ENCODE data around the gene SHISA5.

DNA sequence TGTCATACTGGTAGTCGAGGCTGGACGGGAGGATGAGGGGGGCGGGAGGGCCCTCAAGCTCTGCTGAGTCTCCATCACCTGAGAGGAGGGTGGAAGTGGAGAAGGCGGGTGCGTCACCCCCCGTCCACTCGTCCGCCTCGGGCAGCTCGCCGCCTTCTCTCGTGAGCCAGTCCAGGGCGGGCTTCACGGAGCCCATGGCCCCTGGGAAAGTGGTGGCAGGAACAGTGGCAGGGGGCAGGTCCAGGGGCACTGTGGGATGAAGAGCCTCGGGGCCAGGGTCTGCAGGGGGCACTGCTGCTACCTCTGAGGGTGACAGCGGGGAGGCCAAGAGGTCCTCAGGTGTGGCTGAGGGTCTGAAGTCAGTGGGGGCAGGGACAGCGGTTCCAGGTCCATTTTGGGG, 84.4 kb downstream of the SHISA5 start:
- TF ChIP-seq, protein P1, sequence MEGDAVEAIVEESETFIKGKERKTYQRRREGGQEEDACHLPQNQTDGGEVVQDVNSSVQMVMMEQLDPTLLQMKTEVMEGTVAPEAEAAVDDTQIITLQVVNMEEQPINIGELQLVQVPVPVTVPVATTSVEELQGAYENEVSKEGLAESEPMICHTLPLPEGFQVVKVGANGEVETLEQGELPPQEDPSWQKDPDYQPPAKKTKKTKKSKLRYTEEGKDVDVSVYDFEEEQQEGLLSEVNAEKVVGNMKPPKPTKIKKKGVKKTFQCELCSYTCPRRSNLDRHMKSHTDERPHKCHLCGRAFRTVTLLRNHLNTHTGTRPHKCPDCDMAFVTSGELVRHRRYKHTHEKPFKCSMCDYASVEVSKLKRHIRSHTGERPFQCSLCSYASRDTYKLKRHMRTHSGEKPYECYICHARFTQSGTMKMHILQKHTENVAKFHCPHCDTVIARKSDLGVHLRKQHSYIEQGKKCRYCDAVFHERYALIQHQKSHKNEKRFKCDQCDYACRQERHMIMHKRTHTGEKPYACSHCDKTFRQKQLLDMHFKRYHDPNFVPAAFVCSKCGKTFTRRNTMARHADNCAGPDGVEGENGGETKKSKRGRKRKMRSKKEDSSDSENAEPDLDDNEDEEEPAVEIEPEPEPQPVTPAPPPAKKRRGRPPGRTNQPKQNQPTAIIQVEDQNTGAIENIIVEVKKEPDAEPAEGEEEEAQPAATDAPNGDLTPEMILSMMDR (IDR thresholded peaks at IDR 0.05 in 4 of 5, conservative IDR thresholded peaks at IDR 0.05 in 1 of 5) = no peak
- no peak for TF ChIP-seq POLR2A (IDR thresholded peaks at IDR 0.05)

Measured in gastrocnemius medialis (tissue), 4 donors.